ENCODE data around the gene GOLT1B. TPM values are rescaled to one million over a fixed set of nuclear protein-coding genes. Genes with fewer than 3 reads are reported as not detected.

The GOLT1B gene
- total and polyA plus RNA-seq, 2 of the 8 experiments (the other 6 are each of a cell fraction or from before 2014, with no cell fraction given), result 18.3 to 38.3 TPM

- no peaks in the 10 kb centered on the region for H3K79me2 ChIP-seq (ENCODE audit: control insufficient read depth in 1 of 2, insufficient read depth in 2 of 2, low read length in 2 of 2)
- H4K8ac ChIP-seq (ENCODE audit: extremely low read depth, insufficient read depth, low read length), result no peak overlapping the region
- no peak overlapping the region for H3K14ac ChIP-seq (ENCODE audit: insufficient read length)
- no peak overlapping the region for H3K4me2 ChIP-seq (ENCODE audit: insufficient read depth in 1 of 2, low read depth in 2 of 2, low read length in 2 of 2)
- no peak for FAIRE-seq
- H3K9ac ChIP-seq (replicated peaks in 1 of 4; ENCODE audit: extremely low read depth in 1 of 4, low read depth in 3 of 4, low read length in 3 of 4), result no peak overlapping the region
- no peak overlapping the region for H3K4ac ChIP-seq (replicated peaks; ENCODE audit: insufficient read length, low read depth, low read length)
- no peak overlapping the region for H3K56ac ChIP-seq (replicated peaks; ENCODE audit: insufficient read length, low read depth, low read length)
- no peak overlapping the region for H2BK5ac ChIP-seq (ENCODE audit: low read depth, low read length)
- H2BK120ac ChIP-seq (replicated peaks; ENCODE audit: low read depth, low read length), result no peak overlapping the region
- no peak overlapping the region for H3K23ac ChIP-seq (ENCODE audit: insufficient read length)
- H4K91ac ChIP-seq (replicated peaks; ENCODE audit: insufficient read length, low read length), result no peak overlapping the region
- H4K5ac ChIP-seq (ENCODE audit: insufficient read length, low read depth, low read length), result no peak overlapping the region
- no peak overlapping the region for H3K27ac ChIP-seq (ENCODE audit: low read depth, low read length)
- no peak overlapping the region for H2BK12ac ChIP-seq (ENCODE audit: low read depth, low read length)
- H3K79me1 ChIP-seq (ENCODE audit: low read depth, low read length), result no peaks in the 10 kb centered on the region
- no peak overlapping the region for H3K4me3 ChIP-seq (ENCODE audit: extremely low read depth in 1 of 4, insufficient read depth in 2 of 4, low read depth in 3 of 4, low read length in 4 of 4)
- H2AFZ ChIP-seq (ENCODE audit: low read length), result no peak overlapping the region
- WGBS, 2 experiments (ENCODE audit: extremely low coverage in 1 of 2, insufficient coverage in 1 of 2, insufficient read length in 1 of 2, insufficient replicate concordance in 2 of 2, low coverage in 1 of 2, low lambda C conversion rate in 2 of 2, missing lambda C conversion rate in 1 of 2), result 83% methylated on average over 2 of the region's 2 CpGs; no CpG with 5 or more reads in 1 of the 2 experiments
- CTCF ChIA-PET (ENCODE audit: partially characterized antibody), result no interaction called here
- no peaks in the 10 kb centered on the region for H4K20me1 ChIP-seq (replicated peaks in 1 of 2; ENCODE audit: control insufficient read depth in 1 of 2, insufficient read depth in 2 of 2, low read length in 2 of 2)
- H3K27me3 ChIP-seq (replicated peaks in 1 of 4; ENCODE audit: control insufficient read depth in 3 of 4, extremely low read depth in 1 of 4, insufficient read depth in 3 of 4, low read length in 3 of 4), result peaks cover 0 to 16% (median 9%) of the 10 kb centered on the region in 4 experiments; a peak in 5 of 7 replicates
- no peak overlapping the region for H2AK5ac ChIP-seq (ENCODE audit: low read depth, low read length)
- TF ChIP-seq PHF8 (conservative IDR thresholded peaks at IDR 0.05; ENCODE audit: low read depth, low read length) (no peak), CHD1 (IDR thresholded peaks at IDR 0.05; ENCODE audit: low read depth, low read length) (no peak), SAP30 (IDR thresholded peaks at IDR 0.05; ENCODE audit: insufficient read depth, insufficient replicate concordance, low read length) (no peak), MAFK (IDR thresholded peaks at IDR 0.05; ENCODE audit: low read depth, low read length) (no peak), RFX5 (IDR thresholded peaks at IDR 0.05; ENCODE audit: borderline replicate concordance, low read depth, low read length) (no peak), CREB1 (IDR thresholded peaks at IDR 0.05) (no peak), POLR2A (IDR thresholded peaks at IDR 0.05; ENCODE audit: control extremely low read depth in 1 of 2, low read depth in 2 of 2, low read length in 2 of 2) (no peak)
- no peak overlapping the region for H3K18ac ChIP-seq (ENCODE audit: extremely low read depth, low read length)
- H3K4me1 ChIP-seq (replicated peaks in 1 of 4; ENCODE audit: control insufficient read depth in 3 of 4, insufficient read depth in 4 of 4, low read length in 3 of 4), result peaks cover 0 to 4% (median 0%) of the 10 kb centered on the region in 4 experiments; a peak in 1 of 7 replicates
- no peak for DNase-seq (ENCODE audit: low read depth in 1 of 2, low spot score in 2 of 2)
- POLR2A ChIA-PET (ENCODE audit: partially characterized antibody), result interaction anchor here (1.1 to 1.5 kb wide), 2 partner anchors 27 to 120 kb away, joined by 4 read pairs; no protein-coding TSS in a partner anchor
- H3K23me2 ChIP-seq (ENCODE audit: low read depth, low read length), result peaks cover 6% of the 10 kb centered on the region; the same call in 1 of the 2 replicates
- H3K9me3 ChIP-seq (ENCODE audit: insufficient read depth in 2 of 2, low read depth in 1 of 2, low read length in 1 of 2), result no peaks in the 10 kb centered on the region
- H2BK20ac ChIP-seq (ENCODE audit: low read length), result no peak overlapping the region
- no peaks in the 10 kb centered on the region for H3K36me3 ChIP-seq (ENCODE audit: control insufficient read depth in 2 of 4, insufficient read depth in 4 of 4, low read length in 3 of 4)
- no peak overlapping the region for H2BK15ac ChIP-seq (ENCODE audit: low read length)
These were observed 27.9 kb downstream of the GOLT1B start for GRCh38 chr12:21529456-21529855.

All from H1 (cell line).